ENCODE data around the gene KRT37.

GRCh38 chr17:41442739-41443138 lies 18.4 kb upstream of the KRT37 start:
- TF ChIP-seq CTCF (IDR thresholded peaks at IDR 0.05) (no peak), POLR2A (IDR thresholded peaks at IDR 0.05) (no peak)

Measured in body of pancreas (tissue), 4 donors.